Gastrocnemius medialis (tissue), 4 donors: ENCODE data around the gene ACOXL.

ENCODE experiments used
- POLR2A ChIP-seq, 2 donors: fragments of 450-650 bp; IDR thresholded peaks; one replicate each; pipeline ENCODE4 v1.6.1; 2017; ENCODE audit warnings: antibody characterized with exemption in 2 of 2, mild to moderate bottlenecking in 2 of 2, moderate library complexity in 2 of 2
- TF ChIP-seq, protein P1 (sequence below), 5 experiments: fragments of 450-650 bp in 3 of 5; fragments of 200-600 bp in 2 of 5; sonication (generic) in 2 of 5; IDR thresholded peaks in 4 of 5; conservative IDR thresholded peaks in 1 of 5; 1 replicate in 4 of 5; 2 replicates in 1 of 5; pipeline ENCODE4 v1.5.1; 2016 to 2019; ENCODE audit warnings: antibody characterized with exemption in 5 of 5, mild to moderate bottlenecking in 3 of 5, moderate library complexity in 3 of 5

- TF ChIP-seq, protein P1, sequence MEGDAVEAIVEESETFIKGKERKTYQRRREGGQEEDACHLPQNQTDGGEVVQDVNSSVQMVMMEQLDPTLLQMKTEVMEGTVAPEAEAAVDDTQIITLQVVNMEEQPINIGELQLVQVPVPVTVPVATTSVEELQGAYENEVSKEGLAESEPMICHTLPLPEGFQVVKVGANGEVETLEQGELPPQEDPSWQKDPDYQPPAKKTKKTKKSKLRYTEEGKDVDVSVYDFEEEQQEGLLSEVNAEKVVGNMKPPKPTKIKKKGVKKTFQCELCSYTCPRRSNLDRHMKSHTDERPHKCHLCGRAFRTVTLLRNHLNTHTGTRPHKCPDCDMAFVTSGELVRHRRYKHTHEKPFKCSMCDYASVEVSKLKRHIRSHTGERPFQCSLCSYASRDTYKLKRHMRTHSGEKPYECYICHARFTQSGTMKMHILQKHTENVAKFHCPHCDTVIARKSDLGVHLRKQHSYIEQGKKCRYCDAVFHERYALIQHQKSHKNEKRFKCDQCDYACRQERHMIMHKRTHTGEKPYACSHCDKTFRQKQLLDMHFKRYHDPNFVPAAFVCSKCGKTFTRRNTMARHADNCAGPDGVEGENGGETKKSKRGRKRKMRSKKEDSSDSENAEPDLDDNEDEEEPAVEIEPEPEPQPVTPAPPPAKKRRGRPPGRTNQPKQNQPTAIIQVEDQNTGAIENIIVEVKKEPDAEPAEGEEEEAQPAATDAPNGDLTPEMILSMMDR (IDR thresholded peaks at IDR 0.05 in 4 of 5, conservative IDR thresholded peaks at IDR 0.05 in 1 of 5), result no peak
- TF ChIP-seq POLR2A (IDR thresholded peaks at IDR 0.05), result no peak
Measured at GRCh38 chr2:110752871-110753270, 20.5 kb downstream of the ACOXL start.
